Measurements from ENCODE around the gene ABLIM3. TPM values are rescaled to one million over a fixed set of nuclear protein-coding genes. Genes with fewer than 3 reads are reported as not detected.

The ABLIM3 gene
- total RNA-seq, 1 experiment from 2014 or later, result 1.1 TPM

GRCh38 chr5:149283626-149284480 lies 142.6 kb downstream of the ABLIM3 start:
- in situ Hi-C loops (cut with HindIII; ENCODE audit: low sequenced_read_pairs), result no loop called here
- DNase-seq (ENCODE audit: low spot score), result peak; percentile 79

GRCh38 chr5:149284501-149284900 lies 143.2 kb downstream of the ABLIM3 start:
- no peak for DNase-seq (ENCODE audit: low spot score)
- in situ Hi-C loops (cut with HindIII; ENCODE audit: low sequenced_read_pairs), result no loop called here

- in situ Hi-C loops (cut with HindIII; ENCODE audit: low sequenced_read_pairs), result no loop called here
- no peak for DNase-seq (ENCODE audit: low spot score)
These were observed 143.9 kb downstream of the ABLIM3 start for GRCh38 chr5:149285153-149285552.

GRCh38 chr5:149288436-149288835 lies 147.1 kb downstream of the ABLIM3 start:
- in situ Hi-C loops (cut with HindIII; ENCODE audit: low sequenced_read_pairs), result no loop called here
- no peak for DNase-seq (ENCODE audit: low spot score)

GRCh38 chr5:149289301-149289700 lies 148.0 kb downstream of the ABLIM3 start:
- in situ Hi-C loops (cut with HindIII; ENCODE audit: low sequenced_read_pairs), result no loop called here
- DNase-seq (ENCODE audit: low spot score), result no peak

- no peak for DNase-seq (ENCODE audit: low spot score)
- in situ Hi-C loops (cut with HindIII; ENCODE audit: low sequenced_read_pairs), result no loop called here
These were observed 153.9 kb downstream of the ABLIM3 start for GRCh38 chr5:149294872-149295829.

- DNase-seq (ENCODE audit: low spot score), result no peak
- in situ Hi-C loops (cut with HindIII; ENCODE audit: low sequenced_read_pairs), result no loop called here
These were observed 156.2 kb downstream of the ABLIM3 start for GRCh38 chr5:149297340-149298025.

GRCh38 chr5:149298163-149298562 lies 156.9 kb downstream of the ABLIM3 start:
- in situ Hi-C loops (cut with HindIII; ENCODE audit: low sequenced_read_pairs), result no loop called here
- no peak for DNase-seq (ENCODE audit: low spot score)

- no peak for DNase-seq (ENCODE audit: low spot score)
- in situ Hi-C loops (cut with HindIII; ENCODE audit: low sequenced_read_pairs), result no loop called here
These were observed 157.6 kb downstream of the ABLIM3 start for GRCh38 chr5:149298842-149299404.

- in situ Hi-C loops (cut with HindIII; ENCODE audit: low sequenced_read_pairs), result no loop called here
- no peak for DNase-seq (ENCODE audit: low spot score)
These were observed 158.3 kb downstream of the ABLIM3 start for GRCh38 chr5:149299451-149300054.

GRCh38 chr5:149300441-149300840 lies 159.1 kb downstream of the ABLIM3 start:
- no peak for DNase-seq (ENCODE audit: low spot score)
- in situ Hi-C loops (cut with HindIII; ENCODE audit: low sequenced_read_pairs), result no loop called here

GRCh38 chr5:149301049-149301743 lies 159.9 kb downstream of the ABLIM3 start:
- in situ Hi-C loops (cut with HindIII; ENCODE audit: low sequenced_read_pairs), result no loop called here
- DNase-seq (ENCODE audit: low spot score), result no peak

- in situ Hi-C loops (cut with HindIII; ENCODE audit: low sequenced_read_pairs), result no loop called here
- DNase-seq (ENCODE audit: low spot score), result no peak
These were observed 160.6 kb downstream of the ABLIM3 start for GRCh38 chr5:149301744-149302380.

GRCh38 chr5:149302641-149303040 lies 161.3 kb downstream of the ABLIM3 start:
- no peak for DNase-seq (ENCODE audit: low spot score)
- in situ Hi-C loops (cut with HindIII; ENCODE audit: low sequenced_read_pairs), result no loop called here

GRCh38 chr5:149303210-149303609 lies 161.9 kb downstream of the ABLIM3 start:
- in situ Hi-C loops (cut with HindIII; ENCODE audit: low sequenced_read_pairs), result no loop called here
- DNase-seq (ENCODE audit: low spot score), result no peak

GRCh38 chr5:149304195-149305078 lies 163.1 kb downstream of the ABLIM3 start:
- in situ Hi-C loops (cut with HindIII; ENCODE audit: low sequenced_read_pairs), result no loop called here
- no peak for DNase-seq (ENCODE audit: low spot score)

- no peak for DNase-seq (ENCODE audit: low spot score)
- in situ Hi-C loops (cut with HindIII; ENCODE audit: low sequenced_read_pairs), result no loop called here
These were observed 168.1 kb downstream of the ABLIM3 start for GRCh38 chr5:149309354-149309753.

Measured in G401 (cell line).